K562 (cell line): Measurements from ENCODE around the gene ZFR2. TPM values are rescaled to one million over a fixed set of nuclear protein-coding genes. Genes with fewer than 3 reads are reported as not detected.

Source experiments
- ARID2 ChIP-seq: fragments of 450-650 bp; IDR thresholded peaks from 2 replicates; pipeline ENCODE4 v1.6.1; 2017; ENCODE audit warnings: antibody characterized with exemption, mild to moderate bottlenecking
- ARID3B ChIP-seq: fragments of 250-450 bp; sonication (Bioruptor Pico); IDR thresholded peaks from 2 replicates; pipeline ENCODE4 v1.4.0; 2020; ENCODE audit warnings: borderline replicate concordance
- DDX20 ChIP-seq: fragments of 450-650 bp; IDR thresholded peaks from 2 replicates; pipeline ENCODE4 v1.6.1; 2016; ENCODE audit warnings: missing genetic modification characterization, low read depth, mild to moderate bottlenecking, missing compliant biosample characterization, moderate library complexity
- ESRRB ChIP-seq: fragments of 250-450 bp; sonication (Bioruptor Pico); IDR thresholded peaks from 2 replicates; pipeline ENCODE4 v1.5.0; 2020; ENCODE audit warnings: mild to moderate bottlenecking, moderate library complexity, borderline replicate concordance
- EZH2 ChIP-seq: IDR thresholded peaks from 2 replicates; pipeline ENCODE4 v1.6.1; 2012; ENCODE audit warnings: low read depth, mild to moderate bottlenecking, inconsistent platforms, low read length, borderline replicate concordance
- LEF1 ChIP-seq: fragments of 450-650 bp; IDR thresholded peaks from 2 replicates; pipeline ENCODE4 v1.6.1; 2016; ENCODE audit warnings: mild to moderate bottlenecking
- MTA1 ChIP-seq: fragments of 450-650 bp; IDR thresholded peaks from 2 replicates; pipeline ENCODE4 v1.6.1; 2017; ENCODE audit warnings: borderline replicate concordance
- MXI1 ChIP-seq: IDR thresholded peaks from 2 replicates; pipeline ENCODE4 v1.6.1; 2011; ENCODE audit warnings: low read depth, mild to moderate bottlenecking, improper control_type of control experiment, low read length
- NFXL1 ChIP-seq: fragments of 450-650 bp; formaldehyde crosslinking; IDR thresholded peaks from 2 replicates; pipeline ENCODE4 v1.4.0; 2021; ENCODE audit warnings: mild to moderate bottlenecking
- PHB ChIP-seq: fragments of 250-450 bp; sonication (Bioruptor Pico); IDR thresholded peaks from 2 replicates; pipeline ENCODE4 v1.5.0; 2021
- PHF8 ChIP-seq: fragments of 200-600 bp; sonication (generic); IDR thresholded peaks from 2 replicates; pipeline ENCODE4 v1.6.1; 2012; ENCODE audit warnings: mixed run types, mild to moderate bottlenecking, inconsistent platforms, low read length, moderate library complexity, borderline replicate concordance
- PPARD ChIP-seq: fragments of 250-450 bp; sonication (Bioruptor Pico); IDR thresholded peaks from 2 replicates; pipeline ENCODE4 v1.8.0; 2022; ENCODE audit warnings: inconsistent platforms, mild to moderate bottlenecking, moderate library complexity
- RFX5 ChIP-seq: IDR thresholded peaks from 2 replicates; pipeline ENCODE4 v1.6.1; 2011; ENCODE audit warnings: low read depth, mild to moderate bottlenecking, improper control_type of control experiment, low read length
- SAFB2 ChIP-seq: fragments of 200-400 bp; formaldehyde crosslinking; IDR thresholded peaks from 2 replicates; pipeline ENCODE4 v1.6.1; 2018; ENCODE audit warnings: borderline replicate concordance, low read length, low read depth, moderate library complexity; ENCODE audit not compliant: severe bottlenecking
- SMARCB1 ChIP-seq: IDR thresholded peaks from 2 replicates; pipeline ENCODE4 v1.6.1; 2011; ENCODE audit warnings: improper control_type of control experiment, low read depth; ENCODE audit not compliant: insufficient read length
- TARDBP ChIP-seq: fragments of 450-650 bp; IDR thresholded peaks from 2 replicates; pipeline ENCODE4 v1.6.1; 2016
- TBL1XR1 ChIP-seq, 2 experiments: IDR thresholded peaks; 2 replicates each; pipeline ENCODE4 v1.6.1; 2012; ENCODE audit warnings: improper control_type of control experiment in 2 of 2, low read length in 2 of 2, mild to moderate bottlenecking in 1 of 2
- ZBTB26 ChIP-seq: fragments of 450-650 bp; formaldehyde crosslinking; IDR thresholded peaks from 2 replicates; pipeline ENCODE4 v1.4.0; 2022; ENCODE audit warnings: missing genetic modification characterization
- ZKSCAN3 ChIP-seq: fragments of 250-450 bp; sonication (Bioruptor Pico); IDR thresholded peaks from 2 replicates; pipeline ENCODE4 v1.4.0; 2020
- ZNF134 ChIP-seq: fragments of 250-450 bp; sonication (Bioruptor Pico); conservative IDR thresholded peaks from 2 replicates; pipeline ENCODE4 v1.4.0; 2020
- ZNF445 ChIP-seq: fragments of 250-450 bp; sonication (Bioruptor Pico); IDR thresholded peaks from 2 replicates; pipeline ENCODE4 v1.4.0; 2020; ENCODE audit warnings: low read depth, mild to moderate bottlenecking, moderate library complexity
- polyA plus RNA-seq, 8 experiments: library from polyadenylated mRNA; depleted of rRNA in 4 of 8; stranded (reverse) in 5 of 8; unstranded in 3 of 8; fragments of >200 nt; fragmentation: Nextera tagmentation in 2 of 8; fragmentation: Illumina TruSeq in 1 of 8; extraction: Ambion mirVana in 2 of 8; extraction: Trizol in 1 of 8; gene quantifications; 2 replicates each; pipeline versions ENCODE4 v1.2.1 to v1.2.3, GENCODE V29; 2011 to 2014; ENCODE audit warnings: inconsistent platforms in 1 of 8, missing spikeins in 1 of 8
- total RNA-seq, 7 experiments: library from RNA; depleted of rRNA in 6 of 7; stranded (reverse); fragments of >200 nt in 6 of 7; fragmentation: Illumina TruSeq in 2 of 7; extraction: Trizol in 2 of 7; gene quantifications; 2 replicates each; pipeline versions ENCODE4 v1.2.1 to v1.2.3, GENCODE V29; 2011 to 2021; ENCODE audit warnings: low replicate concordance in 1 of 7
- TF ChIP-seq, protein P1 (sequence below): fragments of 250-450 bp; sonication (Bioruptor Pico); IDR thresholded peaks from 2 replicates; pipeline ENCODE4 v1.4.0; 2020; ENCODE audit warnings: mild to moderate bottlenecking, moderate library complexity, borderline replicate concordance

ZFR2 gene
- total and polyA plus RNA-seq, 9 of the 15 experiments (the other 6 are each of a cell fraction or from before 2014, with no cell fraction given), result 0.03 to 0.59 (median 0.07) TPM; not detected in 6

GRCh38 chr19:3762501-3763459 lies 106.1 kb downstream of the ZFR2 start, which contains the start of gene MRPL54 (continued):
- TF ChIP-seq ESRRB (CRISPR knock-in tag), result no peak
- TF ChIP-seq PPARD, result no peak
- no peak for TF ChIP-seq PHB (CRISPR knock-in tag)
- TF ChIP-seq LEF1, result no peak
- TF ChIP-seq ARID2, result no peak
- TF ChIP-seq RFX5, result no peak; the same call in 1 of the 2 replicates
- no peak for TF ChIP-seq ZBTB26 (CRISPR knock-in tag)
- TF ChIP-seq, protein P1, sequence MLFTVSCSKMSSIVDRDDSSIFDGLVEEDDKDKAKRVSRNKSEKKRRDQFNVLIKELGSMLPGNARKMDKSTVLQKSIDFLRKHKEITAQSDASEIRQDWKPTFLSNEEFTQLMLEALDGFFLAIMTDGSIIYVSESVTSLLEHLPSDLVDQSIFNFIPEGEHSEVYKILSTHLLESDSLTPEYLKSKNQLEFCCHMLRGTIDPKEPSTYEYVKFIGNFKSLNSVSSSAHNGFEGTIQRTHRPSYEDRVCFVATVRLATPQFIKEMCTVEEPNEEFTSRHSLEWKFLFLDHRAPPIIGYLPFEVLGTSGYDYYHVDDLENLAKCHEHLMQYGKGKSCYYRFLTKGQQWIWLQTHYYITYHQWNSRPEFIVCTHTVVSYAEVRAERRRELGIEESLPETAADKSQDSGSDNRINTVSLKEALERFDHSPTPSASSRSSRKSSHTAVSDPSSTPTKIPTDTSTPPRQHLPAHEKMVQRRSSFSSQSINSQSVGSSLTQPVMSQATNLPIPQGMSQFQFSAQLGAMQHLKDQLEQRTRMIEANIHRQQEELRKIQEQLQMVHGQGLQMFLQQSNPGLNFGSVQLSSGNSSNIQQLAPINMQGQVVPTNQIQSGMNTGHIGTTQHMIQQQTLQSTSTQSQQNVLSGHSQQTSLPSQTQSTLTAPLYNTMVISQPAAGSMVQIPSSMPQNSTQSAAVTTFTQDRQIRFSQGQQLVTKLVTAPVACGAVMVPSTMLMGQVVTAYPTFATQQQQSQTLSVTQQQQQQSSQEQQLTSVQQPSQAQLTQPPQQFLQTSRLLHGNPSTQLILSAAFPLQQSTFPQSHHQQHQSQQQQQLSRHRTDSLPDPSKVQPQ (CRISPR knock-in tag), result no peak
- TF ChIP-seq EZH2, result no peak
- no peak for TF ChIP-seq ZKSCAN3
- no peak for TF ChIP-seq SMARCB1
- TF ChIP-seq MTA1, result peak; percentile 22; the same call in 1 of the 2 replicates
- TF ChIP-seq MXI1, result no peak
- TF ChIP-seq ARID3B (CRISPR knock-in tag), result no peak
- TF ChIP-seq DDX20, result no peak
- TF ChIP-seq NFXL1, result no peak
- no peak for TF ChIP-seq SAFB2
- peak; percentile 82; the same call in 1 of the 2 replicates for TF ChIP-seq TARDBP
- no peak for TF ChIP-seq ZNF445 (CRISPR knock-in tag)
- peak; percentile 95 for TF ChIP-seq PHF8
- peak; percentile 25 to 83; a peak in 1 of 4 replicates for TF ChIP-seq TBL1XR1 (IDR thresholded peaks at IDR 0.05; ENCODE audit: low read length in 2 of 2)
- no peak for TF ChIP-seq ZNF134 (CRISPR knock-in tag)
